ENCODE results near the gene DPYSL4.

DNA sequence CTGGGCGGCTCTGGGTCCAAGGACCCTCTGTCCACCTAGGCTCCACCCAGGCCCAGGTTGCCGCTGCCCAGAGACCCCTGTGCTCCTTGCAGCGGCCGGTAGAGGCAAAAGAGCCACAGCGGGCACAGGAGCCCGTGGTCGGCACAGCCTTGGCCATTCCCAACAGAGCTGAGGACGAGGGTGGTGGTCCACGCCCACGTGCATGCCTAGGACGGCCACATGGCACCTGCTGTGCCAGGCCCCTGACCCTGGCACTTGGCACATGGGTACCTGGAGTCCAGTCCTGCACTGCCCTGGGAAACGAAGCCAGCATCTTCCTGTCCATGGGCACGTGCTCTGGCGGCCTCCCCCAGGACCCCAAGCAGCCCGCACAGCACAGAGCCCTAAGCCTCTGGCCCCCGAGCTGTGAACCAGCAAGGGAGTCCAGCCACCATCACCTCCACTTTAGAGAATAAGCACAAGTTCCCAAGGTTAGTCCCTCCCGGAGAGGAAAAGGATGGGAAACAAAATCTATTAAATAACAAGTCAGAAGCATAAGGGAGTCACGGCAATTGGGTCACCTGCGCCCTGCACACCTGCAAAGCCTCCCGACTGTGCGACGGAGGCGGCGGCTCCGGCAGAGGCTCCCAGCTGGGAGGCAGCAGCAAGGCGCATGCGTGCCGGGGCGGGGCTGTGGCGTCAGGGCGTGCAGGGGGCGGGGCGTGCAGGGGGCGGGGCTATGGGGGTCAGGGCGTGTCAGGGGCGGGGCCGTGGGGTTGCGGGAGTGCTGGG lies 61.9 kb downstream of the DPYSL4 start:
- TF ChIP-seq EZH2 (IDR thresholded peaks at IDR 0.05; ENCODE audit: insufficient read depth, poor library complexity, severe bottlenecking) (no peak), EZH2phosphoT487 (IDR thresholded peaks at IDR 0.05; ENCODE audit: insufficient read depth, low read depth) (no peak)

All from GM23248 (cell line).